GM20000 (cell line): ENCODE measurements around the gene ZNF474.
A peak's percentile ranks its signal among the peaks of the same experiment; 100 is the strongest.

ENCODE experiments used
- DNase-seq: peaks from one replicate; pipeline ENCODE4 v3.0.0; 2012; ENCODE audit warnings: low spot score
- CTCF ChIP-seq: IDR thresholded peaks from 2 replicates; pipeline ENCODE4 v1.5.1; 2012; ENCODE audit warnings: mild to moderate bottlenecking, control low read depth; ENCODE audit errors: extremely low read depth, missing control alignments

The ZNF474 gene

GRCh38 chr5:122181863-122182262 lies 52.5 kb downstream of the ZNF474 start:
- TF ChIP-seq CTCF = no peak
- DNase-seq = no peak

DNA sequence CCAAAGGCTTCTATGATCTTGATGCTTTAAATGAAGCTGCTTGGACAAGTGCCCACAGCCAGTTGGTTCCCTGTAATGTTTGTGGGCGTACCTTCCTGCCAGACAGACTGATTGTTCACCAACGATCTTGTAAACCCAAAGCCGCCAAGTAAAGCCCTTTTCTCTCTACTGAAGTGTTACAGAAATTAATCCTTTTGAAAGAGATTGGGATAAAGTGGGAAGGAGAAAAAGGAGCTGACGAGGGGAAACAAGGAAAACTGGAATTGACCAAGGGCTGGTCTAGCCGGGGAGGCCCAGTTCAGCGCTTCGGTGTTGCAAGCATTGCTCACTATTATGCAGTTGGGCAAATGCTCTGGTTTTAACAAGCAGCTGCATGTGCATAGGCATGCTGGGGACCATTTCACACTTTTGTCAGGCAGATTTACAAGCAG lies 53.2 kb downstream of the ZNF474 start:
- TF ChIP-seq CTCF = no peak
- DNase-seq = no peak

DNA sequence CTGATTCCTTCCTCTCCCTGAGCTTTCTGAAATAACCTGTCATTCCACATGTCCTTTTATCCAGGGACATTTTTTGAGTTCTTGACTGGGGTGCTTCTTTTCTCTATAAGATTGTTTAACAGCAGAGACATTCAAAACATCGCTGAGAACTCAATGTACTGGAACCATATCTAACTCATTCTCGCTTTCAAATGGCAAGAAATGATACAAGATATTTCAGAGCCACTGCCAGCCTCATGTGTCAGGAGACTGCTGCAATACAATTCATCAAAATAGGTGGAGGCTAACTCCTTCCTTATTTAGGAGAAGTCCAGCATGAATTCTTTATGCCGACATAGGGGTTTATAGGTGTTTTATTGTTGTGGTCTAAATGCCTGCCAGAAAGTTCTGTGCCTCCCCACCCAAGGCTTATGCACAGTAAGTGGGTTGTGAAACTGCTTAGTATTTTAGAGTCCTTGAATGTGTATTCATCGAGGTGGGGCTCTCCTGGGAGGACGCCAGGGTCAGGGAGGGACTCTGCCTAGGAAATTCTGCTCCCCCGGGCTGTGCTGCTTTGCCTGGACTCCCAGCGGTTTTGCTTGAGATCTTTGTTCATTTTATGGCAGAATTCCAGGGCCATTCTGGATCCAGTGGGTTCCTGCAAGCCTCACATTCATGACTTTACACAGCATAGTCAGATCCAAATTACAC lies 53.9 kb downstream of the ZNF474 start:
- no peak for TF ChIP-seq CTCF
- DNase-seq = no peak

GRCh38 chr5:122183788-122184170 lies 54.4 kb downstream of the ZNF474 start:
- peak; percentile 0 for TF ChIP-seq CTCF
- no peak for DNase-seq

DNA sequence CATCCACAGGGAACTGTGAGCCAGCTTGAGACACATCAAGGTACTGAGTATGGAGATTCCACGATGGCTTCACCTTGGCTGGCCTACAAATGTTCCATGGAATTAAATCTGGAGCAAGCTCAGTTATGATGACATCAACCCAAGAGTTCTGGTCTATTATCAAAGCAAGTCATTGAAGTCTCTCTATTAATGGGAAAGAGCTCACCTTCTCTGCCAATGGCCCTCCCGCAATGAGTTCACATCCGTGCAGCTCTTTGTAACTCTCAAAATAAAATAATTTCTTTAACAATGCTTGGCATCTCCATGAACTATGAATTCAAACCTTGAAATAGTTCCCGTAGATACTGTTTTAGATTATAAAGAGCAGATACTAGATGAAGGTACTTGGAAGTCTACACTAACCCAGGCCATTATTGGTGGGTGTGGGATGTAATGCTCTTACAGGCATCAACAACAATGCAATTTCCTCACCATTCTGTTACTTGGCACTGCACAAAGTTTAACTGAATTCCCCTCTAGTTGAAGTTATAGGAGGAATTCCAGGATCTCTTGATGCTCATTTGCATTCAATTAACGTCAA lies 55.4 kb downstream of the ZNF474 start:
- no peak for DNase-seq
- TF ChIP-seq CTCF = no peak

DNA sequence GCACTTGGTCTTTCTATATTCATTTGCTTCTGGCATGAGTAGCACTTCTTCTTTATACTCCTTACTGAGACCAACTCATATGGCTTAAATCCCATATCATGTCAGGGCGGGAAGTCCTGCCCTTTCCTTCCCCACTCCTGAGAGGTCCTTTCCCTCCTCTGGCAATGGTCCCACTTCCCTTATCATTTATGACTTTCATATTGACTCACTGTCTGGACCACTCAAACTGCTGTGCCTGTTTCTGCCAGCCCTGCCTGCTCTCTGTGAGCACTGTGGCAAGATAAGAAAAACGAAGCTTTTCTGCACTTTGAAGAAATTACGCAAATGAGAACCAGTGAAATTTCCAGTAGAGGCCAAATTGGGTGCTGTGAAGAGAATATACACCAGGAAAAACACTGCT lies 58.1 kb downstream of the ZNF474 start:
- TF ChIP-seq CTCF = no peak
- no peak for DNase-seq

DNA sequence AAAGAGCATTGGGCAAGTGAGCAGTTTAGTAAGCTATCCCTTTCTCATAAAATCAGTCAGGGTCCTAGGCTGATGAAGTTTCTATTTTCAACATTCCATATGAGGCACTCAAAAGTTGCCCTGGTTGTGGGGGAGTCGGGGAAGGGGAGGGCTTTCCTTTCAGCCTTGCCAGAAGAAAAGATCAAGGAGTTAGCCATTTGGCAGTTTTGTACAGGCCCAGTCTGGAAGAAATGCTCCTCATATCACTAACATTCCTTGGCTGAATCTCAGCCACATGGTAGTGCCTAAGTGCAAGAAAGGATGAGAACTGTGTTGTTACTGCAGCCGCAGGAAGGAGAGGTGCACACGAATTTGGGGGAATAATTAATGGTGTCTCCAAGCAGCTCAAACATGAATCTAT lies 60.8 kb downstream of the ZNF474 start:
- no peak for DNase-seq
- TF ChIP-seq CTCF = no peak
